Measurements from ENCODE around the gene PRKACG. TPM values are rescaled to one million over a fixed set of nuclear protein-coding genes. Genes with fewer than 3 reads are reported as not detected.

PRKACG gene
- total and polyA plus RNA-seq, 2 of the 8 experiments (the other 6 are each of a cell fraction or from before 2014, with no cell fraction given) = not detected

DNA sequence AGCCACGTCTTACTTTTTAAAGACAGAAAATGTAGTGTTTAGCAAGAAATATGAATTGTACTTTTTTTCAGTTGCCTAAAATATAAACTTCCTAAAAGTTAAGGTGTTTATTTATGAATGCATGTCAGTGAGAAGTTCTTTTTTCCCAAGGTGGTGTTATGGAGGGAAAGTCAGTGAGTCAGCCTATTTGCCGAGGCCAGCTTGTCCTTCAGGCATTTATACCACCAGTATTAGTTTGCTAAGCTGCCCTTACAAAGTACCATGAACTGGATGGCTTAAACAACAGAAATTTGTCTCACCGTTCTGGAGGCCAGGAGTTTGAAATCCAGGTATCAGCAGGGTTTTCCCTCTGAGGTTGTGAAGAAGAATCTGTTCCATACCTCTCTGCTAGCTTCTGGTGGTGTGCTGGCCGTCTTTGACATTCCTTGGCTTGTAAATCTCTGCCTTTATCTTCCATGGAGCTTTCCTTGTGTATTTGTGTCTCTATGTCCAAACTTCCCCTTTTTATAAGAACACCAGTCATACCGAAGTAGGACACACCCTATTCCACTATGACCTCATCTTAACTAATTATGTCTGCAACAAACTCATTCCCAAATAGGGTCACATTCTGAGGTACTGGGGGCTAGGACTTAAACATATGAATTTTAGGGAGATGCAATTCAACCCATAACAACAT lies 38.4 kb downstream of the PRKACG start (continued):
- TF ChIP-seq, protein P1, sequence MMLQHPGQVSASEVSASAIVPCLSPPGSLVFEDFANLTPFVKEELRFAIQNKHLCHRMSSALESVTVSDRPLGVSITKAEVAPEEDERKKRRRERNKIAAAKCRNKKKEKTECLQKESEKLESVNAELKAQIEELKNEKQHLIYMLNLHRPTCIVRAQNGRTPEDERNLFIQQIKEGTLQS (IDR thresholded peaks at IDR 0.05; ENCODE audit: insufficient read depth, low read depth, low read length) = no peak
- TF ChIP-seq SIN3A (conservative IDR thresholded peaks at IDR 0.05 in 1 of 2, IDR thresholded peaks at IDR 0.05 in 1 of 2; ENCODE audit: low read depth in 1 of 2, low read length in 2 of 2) (no peak), SP2 (IDR thresholded peaks at IDR 0.05; ENCODE audit: low read length) (no peak), SAP30 (IDR thresholded peaks at IDR 0.05; ENCODE audit: insufficient read depth, insufficient replicate concordance, low read length) (no peak), BACH1 (IDR thresholded peaks at IDR 0.05; ENCODE audit: low read length) (no peak), POLR2AphosphoS5 (IDR thresholded peaks at IDR 0.05; ENCODE audit: low read depth, low read length) (no peak), EZH2 (IDR thresholded peaks at IDR 0.05; ENCODE audit: low read depth, low read length, severe bottlenecking) (no peak), CHD2 (IDR thresholded peaks at IDR 0.05; ENCODE audit: low read length) (no peak), NANOG (IDR thresholded peaks at IDR 0.05; ENCODE audit: insufficient read depth, low read depth, low read length, poor library complexity, severe bottlenecking) (no peak)
- TF ChIP-seq, protein P2, sequence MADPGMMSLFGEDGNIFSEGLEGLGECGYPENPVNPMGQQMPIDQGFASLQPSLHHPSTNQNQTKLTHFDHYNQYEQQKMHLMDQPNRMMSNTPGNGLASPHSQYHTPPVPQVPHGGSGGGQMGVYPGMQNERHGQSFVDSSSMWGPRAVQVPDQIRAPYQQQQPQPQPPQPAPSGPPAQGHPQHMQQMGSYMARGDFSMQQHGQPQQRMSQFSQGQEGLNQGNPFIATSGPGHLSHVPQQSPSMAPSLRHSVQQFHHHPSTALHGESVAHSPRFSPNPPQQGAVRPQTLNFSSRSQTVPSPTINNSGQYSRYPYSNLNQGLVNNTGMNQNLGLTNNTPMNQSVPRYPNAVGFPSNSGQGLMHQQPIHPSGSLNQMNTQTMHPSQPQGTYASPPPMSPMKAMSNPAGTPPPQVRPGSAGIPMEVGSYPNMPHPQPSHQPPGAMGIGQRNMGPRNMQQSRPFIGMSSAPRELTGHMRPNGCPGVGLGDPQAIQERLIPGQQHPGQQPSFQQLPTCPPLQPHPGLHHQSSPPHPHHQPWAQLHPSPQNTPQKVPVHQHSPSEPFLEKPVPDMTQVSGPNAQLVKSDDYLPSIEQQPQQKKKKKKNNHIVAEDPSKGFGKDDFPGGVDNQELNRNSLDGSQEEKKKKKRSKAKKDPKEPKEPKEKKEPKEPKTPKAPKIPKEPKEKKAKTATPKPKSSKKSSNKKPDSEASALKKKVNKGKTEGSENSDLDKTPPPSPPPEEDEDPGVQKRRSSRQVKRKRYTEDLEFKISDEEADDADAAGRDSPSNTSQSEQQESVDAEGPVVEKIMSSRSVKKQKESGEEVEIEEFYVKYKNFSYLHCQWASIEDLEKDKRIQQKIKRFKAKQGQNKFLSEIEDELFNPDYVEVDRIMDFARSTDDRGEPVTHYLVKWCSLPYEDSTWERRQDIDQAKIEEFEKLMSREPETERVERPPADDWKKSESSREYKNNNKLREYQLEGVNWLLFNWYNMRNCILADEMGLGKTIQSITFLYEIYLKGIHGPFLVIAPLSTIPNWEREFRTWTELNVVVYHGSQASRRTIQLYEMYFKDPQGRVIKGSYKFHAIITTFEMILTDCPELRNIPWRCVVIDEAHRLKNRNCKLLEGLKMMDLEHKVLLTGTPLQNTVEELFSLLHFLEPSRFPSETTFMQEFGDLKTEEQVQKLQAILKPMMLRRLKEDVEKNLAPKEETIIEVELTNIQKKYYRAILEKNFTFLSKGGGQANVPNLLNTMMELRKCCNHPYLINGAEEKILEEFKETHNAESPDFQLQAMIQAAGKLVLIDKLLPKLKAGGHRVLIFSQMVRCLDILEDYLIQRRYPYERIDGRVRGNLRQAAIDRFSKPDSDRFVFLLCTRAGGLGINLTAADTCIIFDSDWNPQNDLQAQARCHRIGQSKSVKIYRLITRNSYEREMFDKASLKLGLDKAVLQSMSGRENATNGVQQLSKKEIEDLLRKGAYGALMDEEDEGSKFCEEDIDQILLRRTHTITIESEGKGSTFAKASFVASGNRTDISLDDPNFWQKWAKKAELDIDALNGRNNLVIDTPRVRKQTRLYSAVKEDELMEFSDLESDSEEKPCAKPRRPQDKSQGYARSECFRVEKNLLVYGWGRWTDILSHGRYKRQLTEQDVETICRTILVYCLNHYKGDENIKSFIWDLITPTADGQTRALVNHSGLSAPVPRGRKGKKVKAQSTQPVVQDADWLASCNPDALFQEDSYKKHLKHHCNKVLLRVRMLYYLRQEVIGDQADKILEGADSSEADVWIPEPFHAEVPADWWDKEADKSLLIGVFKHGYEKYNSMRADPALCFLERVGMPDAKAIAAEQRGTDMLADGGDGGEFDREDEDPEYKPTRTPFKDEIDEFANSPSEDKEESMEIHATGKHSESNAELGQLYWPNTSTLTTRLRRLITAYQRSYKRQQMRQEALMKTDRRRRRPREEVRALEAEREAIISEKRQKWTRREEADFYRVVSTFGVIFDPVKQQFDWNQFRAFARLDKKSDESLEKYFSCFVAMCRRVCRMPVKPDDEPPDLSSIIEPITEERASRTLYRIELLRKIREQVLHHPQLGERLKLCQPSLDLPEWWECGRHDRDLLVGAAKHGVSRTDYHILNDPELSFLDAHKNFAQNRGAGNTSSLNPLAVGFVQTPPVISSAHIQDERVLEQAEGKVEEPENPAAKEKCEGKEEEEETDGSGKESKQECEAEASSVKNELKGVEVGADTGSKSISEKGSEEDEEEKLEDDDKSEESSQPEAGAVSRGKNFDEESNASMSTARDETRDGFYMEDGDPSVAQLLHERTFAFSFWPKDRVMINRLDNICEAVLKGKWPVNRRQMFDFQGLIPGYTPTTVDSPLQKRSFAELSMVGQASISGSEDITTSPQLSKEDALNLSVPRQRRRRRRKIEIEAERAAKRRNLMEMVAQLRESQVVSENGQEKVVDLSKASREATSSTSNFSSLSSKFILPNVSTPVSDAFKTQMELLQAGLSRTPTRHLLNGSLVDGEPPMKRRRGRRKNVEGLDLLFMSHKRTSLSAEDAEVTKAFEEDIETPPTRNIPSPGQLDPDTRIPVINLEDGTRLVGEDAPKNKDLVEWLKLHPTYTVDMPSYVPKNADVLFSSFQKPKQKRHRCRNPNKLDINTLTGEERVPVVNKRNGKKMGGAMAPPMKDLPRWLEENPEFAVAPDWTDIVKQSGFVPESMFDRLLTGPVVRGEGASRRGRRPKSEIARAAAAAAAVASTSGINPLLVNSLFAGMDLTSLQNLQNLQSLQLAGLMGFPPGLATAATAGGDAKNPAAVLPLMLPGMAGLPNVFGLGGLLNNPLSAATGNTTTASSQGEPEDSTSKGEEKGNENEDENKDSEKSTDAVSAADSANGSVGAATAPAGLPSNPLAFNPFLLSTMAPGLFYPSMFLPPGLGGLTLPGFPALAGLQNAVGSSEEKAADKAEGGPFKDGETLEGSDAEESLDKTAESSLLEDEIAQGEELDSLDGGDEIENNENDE (IDR thresholded peaks at IDR 0.05; ENCODE audit: insufficient replicate concordance, low read length) = no peak

Measured in H1 (cell line).